ENCODE measurements around the gene ATAD3C. TPM values are rescaled to one million over a fixed set of nuclear protein-coding genes. Genes with fewer than 3 reads are reported as not detected.
A peak's percentile ranks its signal among the peaks of the same experiment; 100 is the strongest.
"Not testable (repeated sequence)": the region's sequence is repeated elsewhere in the genome, so short reads cannot be mapped to it uniquely, and the experiment has no call there.

Gene ATAD3C
- total RNA-seq, 1 donor from 2014 or later = 10.2 TPM

GRCh38 chr1:1427106-1427819, 22.2 kb upstream of the ATAD3C start:
- H3K4me1 Mint-ChIP-seq (ENCODE audit: low read depth, unreplicated experiment) = peaks cover 12% of the 10 kb centered on the region
- TF ChIP-seq CTCF (IDR thresholded peaks at IDR 0.05; ENCODE audit: partially characterized antibody, unreplicated experiment) = no peak
- DNase-seq = peak; percentile 69
- H3K4me3 Mint-ChIP-seq (ENCODE audit: unreplicated experiment) = no peak overlapping the region
- peaks cover 19% of the 10 kb centered on the region for H3K9me3 Mint-ChIP-seq (ENCODE audit: unreplicated experiment)
- peaks cover 10% of the 10 kb centered on the region for H3K27me3 Mint-ChIP-seq (ENCODE audit: unreplicated experiment)
- H3K36me3 Mint-ChIP-seq (ENCODE audit: unreplicated experiment) = no peaks in the 10 kb centered on the region
- no peak overlapping the region for H3K27ac Mint-ChIP-seq (ENCODE audit: unreplicated experiment)

DNA sequence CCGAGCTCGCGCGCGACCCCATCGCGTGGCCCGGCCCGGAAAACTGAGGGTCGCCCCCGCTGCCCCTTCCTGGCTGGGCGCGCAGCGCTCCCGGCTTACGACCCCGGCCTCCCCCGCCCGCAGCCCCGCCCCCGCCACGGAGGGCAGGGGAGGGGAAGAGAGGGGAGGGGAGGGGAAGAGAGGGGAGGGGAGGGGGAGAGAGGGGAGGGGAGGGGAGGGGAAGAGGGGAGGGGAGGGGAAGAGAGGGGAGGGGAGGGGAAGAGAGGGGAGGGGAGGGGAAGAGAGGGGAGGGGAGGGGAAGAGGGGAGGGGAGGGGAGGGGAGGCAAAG, 21.7 kb upstream of the ATAD3C start:
- TF ChIP-seq CTCF (IDR thresholded peaks at IDR 0.05; ENCODE audit: partially characterized antibody, unreplicated experiment) = no peak
- no peak for DNase-seq
- Mint-ChIP-seq H3K27me3 (ENCODE audit: unreplicated experiment) (peaks cover 10% of the 10 kb centered on the region), H3K9me3 (ENCODE audit: unreplicated experiment) (peaks cover 19% of the 10 kb centered on the region), H3K36me3 (ENCODE audit: unreplicated experiment) (no peaks in the 10 kb centered on the region), H3K27ac (ENCODE audit: unreplicated experiment) (no peak overlapping the region), H3K4me3 (ENCODE audit: unreplicated experiment) (no peak overlapping the region), H3K4me1 (ENCODE audit: low read depth, unreplicated experiment) (peaks cover 14% of the 10 kb centered on the region)

DNA sequence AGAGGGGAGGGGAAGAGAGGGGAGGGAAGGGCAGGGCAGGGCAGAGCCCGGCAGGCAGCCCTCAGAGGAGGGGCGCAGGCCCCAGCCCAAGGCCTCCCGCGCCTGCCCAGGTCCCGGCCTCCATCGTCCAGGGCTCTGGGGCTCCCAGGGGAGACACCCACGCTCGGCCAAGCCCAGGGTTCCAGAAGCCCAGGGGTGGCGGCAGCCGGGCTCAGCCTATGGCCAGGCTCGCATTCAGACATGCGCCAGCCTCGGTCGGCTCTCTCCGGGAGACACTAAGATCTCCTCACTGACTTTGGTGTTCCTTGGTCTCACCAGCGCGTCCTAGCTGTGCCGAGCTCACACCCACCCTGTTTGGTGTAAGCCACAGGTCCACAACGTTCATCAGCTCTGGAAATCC, 21.3 kb upstream of the ATAD3C start:
- H3K4me3 Mint-ChIP-seq (ENCODE audit: unreplicated experiment) = peak overlapping the region; percentile 79
- DNase-seq = no peak
- H3K36me3 Mint-ChIP-seq (ENCODE audit: unreplicated experiment) = no peaks in the 10 kb centered on the region
- peaks cover 10% of the 10 kb centered on the region for H3K27me3 Mint-ChIP-seq (ENCODE audit: unreplicated experiment)
- H3K4me1 Mint-ChIP-seq (ENCODE audit: low read depth, unreplicated experiment) = peaks cover 16% of the 10 kb centered on the region
- peak overlapping the region; percentile 93 for H3K27ac Mint-ChIP-seq (ENCODE audit: unreplicated experiment)
- peaks cover 21% of the 10 kb centered on the region for H3K9me3 Mint-ChIP-seq (ENCODE audit: unreplicated experiment)
- no peak for TF ChIP-seq CTCF (IDR thresholded peaks at IDR 0.05; ENCODE audit: partially characterized antibody, unreplicated experiment)

GRCh38 chr1:1428967-1429366, 20.5 kb upstream of the ATAD3C start:
- H3K27me3 Mint-ChIP-seq (ENCODE audit: unreplicated experiment) = peaks cover 10% of the 10 kb centered on the region
- H3K4me3 Mint-ChIP-seq (ENCODE audit: unreplicated experiment); DNase-seq; H3K27ac Mint-ChIP-seq (ENCODE audit: unreplicated experiment); H3K36me3 Mint-ChIP-seq (ENCODE audit: unreplicated experiment): not testable (repeated sequence)
- H3K9me3 Mint-ChIP-seq (ENCODE audit: unreplicated experiment) = peaks cover 21% of the 10 kb centered on the region
- H3K4me1 Mint-ChIP-seq (ENCODE audit: low read depth, unreplicated experiment) = peaks cover 16% of the 10 kb centered on the region

DNA sequence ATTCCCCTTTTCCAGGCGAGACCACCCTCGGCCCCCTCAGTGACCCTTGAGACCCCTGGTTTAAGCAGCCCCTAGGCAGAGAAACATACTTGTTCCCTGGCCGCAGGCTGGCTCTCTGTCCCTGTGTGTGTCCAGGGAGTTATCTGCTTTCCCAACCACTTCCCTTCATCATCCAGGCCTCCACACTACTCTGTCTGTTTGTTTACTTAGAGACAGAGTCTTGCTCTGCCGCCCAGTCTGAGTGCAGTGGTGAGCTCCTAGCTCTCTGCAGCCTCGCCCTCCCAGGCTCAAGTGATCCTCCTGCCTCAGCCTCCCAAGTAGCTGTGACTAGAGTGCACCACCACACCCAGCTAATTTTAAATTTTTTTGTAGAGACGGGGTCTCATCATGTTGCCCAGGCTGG, 19.8 kb upstream of the ATAD3C start:
- peaks cover 8% of the 10 kb centered on the region for H3K27me3 Mint-ChIP-seq (ENCODE audit: unreplicated experiment)
- H3K36me3 Mint-ChIP-seq (ENCODE audit: unreplicated experiment) = no peaks in the 10 kb centered on the region
- no peak for TF ChIP-seq CTCF (IDR thresholded peaks at IDR 0.05; ENCODE audit: partially characterized antibody, unreplicated experiment)
- H3K4me3 Mint-ChIP-seq (ENCODE audit: unreplicated experiment) = peak overlapping the region; percentile 59
- peaks cover 18% of the 10 kb centered on the region for H3K9me3 Mint-ChIP-seq (ENCODE audit: unreplicated experiment)
- H3K27ac Mint-ChIP-seq (ENCODE audit: unreplicated experiment) = peak overlapping the region; percentile 92
- peaks cover 16% of the 10 kb centered on the region for H3K4me1 Mint-ChIP-seq (ENCODE audit: low read depth, unreplicated experiment)
- no peak for DNase-seq

All from glutamatergic neuron (in vitro differentiated cells).